Measurements from ENCODE around the gene OCA2.

OCA2 gene

DNA sequence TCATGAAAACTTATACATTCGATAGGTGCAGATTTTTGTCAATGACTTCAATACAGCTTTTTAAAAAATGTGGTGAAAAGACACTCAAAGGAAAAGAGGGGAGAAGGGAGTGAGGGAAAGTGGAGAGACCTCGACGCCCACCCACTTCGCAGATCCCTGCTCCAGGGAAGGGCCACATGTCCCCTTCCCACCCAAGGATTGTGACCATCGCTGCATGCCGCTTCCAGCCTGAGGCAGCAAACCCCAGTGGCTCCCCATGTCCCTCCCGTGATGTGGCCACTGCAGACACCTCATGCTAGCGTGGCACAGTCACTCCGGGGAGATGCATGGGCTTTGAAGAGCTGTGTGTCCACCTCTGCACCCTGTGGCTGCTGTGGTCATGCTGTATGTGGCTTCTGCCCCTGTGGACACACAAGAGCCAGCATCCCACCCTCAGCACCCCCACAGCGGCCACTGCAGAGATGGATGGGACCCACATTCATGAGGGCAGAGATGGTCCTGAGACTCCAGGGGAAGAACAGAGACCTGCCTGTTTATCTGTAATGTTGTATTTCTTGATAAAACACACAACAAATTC is 230.2 kb downstream of the OCA2 start:
- Mint-ChIP-seq H3K4me1 (ENCODE audit: low read depth) (no peaks in the 10 kb centered on the region), H3K4me3 (no peak overlapping the region), H3K36me3 (ENCODE audit: low read depth) (no peaks in the 10 kb centered on the region), H3K27me3 (ENCODE audit: low read depth) (no peaks in the 10 kb centered on the region), H3K27ac (no peak overlapping the region), H3K9me3 (peaks cover 7% of the 10 kb centered on the region)
- DNase-seq (ENCODE audit: low spot score), result no peak

DNA sequence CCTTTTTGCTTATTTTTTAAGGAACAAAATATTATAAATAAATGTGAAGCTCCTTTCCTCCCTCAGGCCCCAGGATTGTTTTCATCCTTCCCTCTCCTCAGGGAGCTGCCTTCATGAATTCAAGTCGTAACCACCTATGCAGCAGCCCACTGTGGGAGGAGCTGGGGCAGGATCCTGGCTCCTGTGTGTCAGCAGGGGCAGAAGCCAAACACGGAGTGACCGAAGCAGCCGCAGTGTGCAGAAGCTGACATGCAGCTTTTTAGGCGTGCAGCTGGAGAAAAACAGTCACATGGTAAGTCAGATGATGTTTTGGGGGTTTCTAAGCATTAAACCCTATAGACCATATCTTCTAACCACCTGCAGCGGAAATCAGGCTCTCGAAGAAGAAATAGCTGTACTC is 231.3 kb downstream of the OCA2 start:
- Mint-ChIP-seq H3K27ac (no peak overlapping the region), H3K36me3 (ENCODE audit: low read depth) (no peaks in the 10 kb centered on the region)

DNA sequence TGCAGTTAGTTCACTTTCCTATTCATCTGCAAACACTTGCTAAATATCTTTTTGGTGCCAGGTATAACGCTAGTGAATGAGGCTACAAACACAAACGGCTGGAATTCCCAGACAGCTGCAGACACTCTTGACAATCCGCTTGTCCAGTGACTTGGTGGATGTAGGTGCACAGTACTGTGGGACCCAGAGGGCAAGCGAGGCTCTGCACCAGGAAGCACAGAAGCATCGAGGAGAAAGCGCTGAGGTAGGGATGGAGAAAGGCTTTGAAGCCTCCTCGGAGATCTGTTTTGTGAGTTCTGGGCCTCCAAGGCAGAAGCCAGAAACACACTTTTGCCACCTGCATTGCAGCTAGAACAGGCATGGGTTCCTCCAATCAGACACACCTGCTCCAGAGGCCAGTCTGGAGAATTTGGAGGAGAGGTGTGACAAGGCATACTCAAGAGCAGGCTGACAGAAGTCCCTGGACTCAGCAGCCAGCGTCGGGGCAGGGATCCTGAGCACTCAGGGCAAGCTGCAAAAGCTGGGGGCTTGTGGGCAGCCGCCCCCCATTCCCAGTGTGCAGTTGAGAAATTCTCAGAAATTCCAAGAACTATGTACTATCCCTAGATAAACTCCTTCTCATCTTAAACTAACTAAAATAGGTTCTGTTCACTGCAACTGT is 232.5 kb downstream of the OCA2 start:
- no peak for DNase-seq (ENCODE audit: low spot score)
- Mint-ChIP-seq H3K4me1 (ENCODE audit: low read depth) (no peaks in the 10 kb centered on the region), H3K4me3 (no peak overlapping the region), H3K36me3 (ENCODE audit: low read depth) (no peaks in the 10 kb centered on the region), H3K27me3 (ENCODE audit: low read depth) (no peaks in the 10 kb centered on the region), H3K27ac (no peak overlapping the region), H3K9me3 (peaks cover 5% of the 10 kb centered on the region)

More for the DNA sequence above, 231.3 kb downstream of the OCA2 start:
- peaks cover 7% of the 10 kb centered on the region for H3K9me3 Mint-ChIP-seq
- no peak overlapping the region for H3K4me3 Mint-ChIP-seq
- DNase-seq (ENCODE audit: low spot score), result no peak
- H3K27me3 Mint-ChIP-seq (ENCODE audit: low read depth), result no peaks in the 10 kb centered on the region
- H3K4me1 Mint-ChIP-seq (ENCODE audit: low read depth), result no peaks in the 10 kb centered on the region

DNA sequence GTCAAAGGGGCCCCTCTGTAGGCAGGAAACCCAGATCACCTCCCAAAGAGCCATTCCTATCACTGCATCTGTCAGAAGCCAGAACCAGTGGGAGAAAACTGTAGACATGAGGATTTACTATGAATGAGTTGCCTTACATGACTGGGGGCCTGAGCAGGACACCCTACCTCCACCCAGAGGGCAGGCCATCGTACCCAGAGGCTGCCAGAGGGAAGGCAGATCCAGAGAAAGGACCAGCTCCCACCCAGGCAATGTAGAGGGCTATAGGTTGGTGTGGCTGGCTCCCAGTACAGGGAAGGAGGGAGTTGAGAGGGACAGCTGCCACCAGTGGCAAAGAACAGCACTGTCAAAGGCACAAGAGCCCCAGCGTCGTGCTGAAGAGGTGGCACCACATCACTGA is 233.2 kb downstream of the OCA2 start:
- H3K36me3 Mint-ChIP-seq (ENCODE audit: low read depth), result no peaks in the 10 kb centered on the region
- no peaks in the 10 kb centered on the region for H3K4me1 Mint-ChIP-seq (ENCODE audit: low read depth)
- DNase-seq (ENCODE audit: low spot score), result no peak
- H3K27ac Mint-ChIP-seq, result no peak overlapping the region
- H3K27me3 Mint-ChIP-seq (ENCODE audit: low read depth), result no peaks in the 10 kb centered on the region
- H3K4me3 Mint-ChIP-seq, result no peak overlapping the region
- peaks cover 12% of the 10 kb centered on the region for H3K9me3 Mint-ChIP-seq

DNA sequence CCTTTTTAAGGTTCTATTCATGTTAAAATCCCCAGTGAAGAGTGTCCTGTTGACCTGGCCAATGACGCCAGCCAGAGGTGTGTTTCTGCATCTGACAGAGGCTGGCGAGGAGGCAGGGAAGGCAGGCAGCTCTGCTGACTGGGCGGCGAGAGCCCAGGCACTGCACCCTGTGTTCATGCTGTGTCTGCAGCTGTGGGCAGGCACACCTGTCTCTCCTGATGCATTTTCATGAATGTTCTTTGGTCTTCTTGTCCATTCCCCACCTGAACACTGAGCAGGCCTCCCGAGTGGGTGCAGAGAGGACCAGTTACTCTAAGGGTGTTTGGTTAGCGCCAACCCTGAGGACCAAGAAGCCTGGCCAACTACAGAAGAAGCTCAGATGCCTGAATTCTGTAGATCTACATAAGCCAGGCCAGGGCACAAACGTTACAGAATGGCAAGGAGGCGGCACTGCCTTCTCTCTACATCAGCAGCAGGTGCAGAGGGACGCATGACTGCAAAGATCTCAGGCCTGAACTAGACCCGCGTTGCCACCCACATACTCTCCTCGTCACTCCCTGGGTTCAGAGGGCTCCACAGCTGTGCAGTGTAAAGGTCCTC is 233.7 kb downstream of the OCA2 start:
- no peak for DNase-seq (ENCODE audit: low spot score)
- H3K27ac Mint-ChIP-seq, result no peak overlapping the region
- H3K36me3 Mint-ChIP-seq (ENCODE audit: low read depth), result no peaks in the 10 kb centered on the region
- H3K4me1 Mint-ChIP-seq (ENCODE audit: low read depth), result no peaks in the 10 kb centered on the region
- no peaks in the 10 kb centered on the region for H3K27me3 Mint-ChIP-seq (ENCODE audit: low read depth)
- no peak overlapping the region for H3K4me3 Mint-ChIP-seq
- H3K9me3 Mint-ChIP-seq, result peaks cover 17% of the 10 kb centered on the region

DNA sequence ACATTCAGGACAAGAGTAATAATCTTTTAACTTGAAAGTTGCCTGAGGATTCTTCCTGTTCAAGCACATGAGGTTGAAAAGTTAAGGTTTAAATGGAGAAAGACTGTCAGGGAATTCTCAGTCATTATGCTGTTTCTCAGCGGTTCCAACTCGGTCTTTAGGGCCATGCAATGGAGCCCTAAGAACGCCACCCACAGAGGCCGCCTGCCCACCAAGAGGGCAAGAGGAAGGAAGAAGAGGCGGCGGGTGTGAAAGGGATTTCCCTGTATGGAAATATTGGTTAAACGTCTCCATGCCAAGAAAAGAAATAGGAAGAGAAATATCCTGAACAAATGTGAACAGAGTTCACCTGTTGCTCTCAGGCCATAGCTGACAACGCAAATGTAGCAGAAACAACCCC is 234.4 kb downstream of the OCA2 start:
- peaks cover 20% of the 10 kb centered on the region for H3K9me3 Mint-ChIP-seq
- H3K27me3 Mint-ChIP-seq (ENCODE audit: low read depth), result no peaks in the 10 kb centered on the region
- no peak overlapping the region for H3K27ac Mint-ChIP-seq
- no peak for DNase-seq (ENCODE audit: low spot score)
- no peaks in the 10 kb centered on the region for H3K36me3 Mint-ChIP-seq (ENCODE audit: low read depth)
- H3K4me3 Mint-ChIP-seq, result no peak overlapping the region
- no peaks in the 10 kb centered on the region for H3K4me1 Mint-ChIP-seq (ENCODE audit: low read depth)

DNA sequence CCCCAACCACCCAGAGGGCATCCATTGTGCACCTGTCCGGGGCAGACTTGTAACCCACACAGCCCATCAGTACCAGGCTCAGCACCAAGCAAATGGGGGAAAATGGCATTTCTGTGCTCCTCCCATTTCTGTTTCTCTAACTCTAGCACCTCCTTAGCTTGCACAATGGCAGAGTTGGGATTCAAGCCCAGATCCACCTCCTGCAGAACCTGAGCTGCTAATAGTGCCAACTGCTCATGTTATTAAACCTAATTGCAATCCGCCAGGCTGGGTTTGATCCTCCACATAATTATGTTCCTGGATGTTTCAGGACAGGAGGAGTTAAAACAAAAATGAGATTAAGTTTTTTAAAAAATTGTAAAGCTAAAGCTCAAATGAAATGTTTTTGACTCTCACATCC is 235.0 kb downstream of the OCA2 start:
- no peaks in the 10 kb centered on the region for H3K36me3 Mint-ChIP-seq (ENCODE audit: low read depth)
- DNase-seq (ENCODE audit: low spot score), result no peak
- peaks cover 24% of the 10 kb centered on the region for H3K9me3 Mint-ChIP-seq
- H3K4me3 Mint-ChIP-seq, result no peak overlapping the region
- no peak overlapping the region for H3K27ac Mint-ChIP-seq
- H3K4me1 Mint-ChIP-seq (ENCODE audit: low read depth), result no peaks in the 10 kb centered on the region
- H3K27me3 Mint-ChIP-seq (ENCODE audit: low read depth), result no peaks in the 10 kb centered on the region

DNA sequence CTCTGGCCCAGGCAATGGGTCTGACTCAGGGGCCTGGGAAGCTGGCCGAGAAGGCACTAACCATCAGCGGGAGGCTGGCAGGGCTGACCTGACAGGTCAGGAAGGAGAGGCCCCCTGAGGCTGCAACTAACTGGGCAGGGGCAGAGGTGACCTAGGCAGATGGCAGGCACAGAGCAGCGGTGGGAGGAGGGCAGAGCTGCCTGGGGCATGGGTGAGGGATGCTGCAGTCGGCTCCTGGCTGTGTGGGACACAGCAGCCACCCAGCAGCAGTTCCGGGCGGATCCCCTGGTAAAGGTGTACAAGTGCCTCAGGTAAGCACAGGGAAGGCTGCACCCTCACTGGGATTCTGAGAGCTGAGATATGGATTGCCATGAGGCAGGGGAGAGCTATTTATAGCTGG is 236.1 kb downstream of the OCA2 start:
- no peak overlapping the region for H3K27ac Mint-ChIP-seq
- no peaks in the 10 kb centered on the region for H3K36me3 Mint-ChIP-seq (ENCODE audit: low read depth)
- H3K4me3 Mint-ChIP-seq, result no peak overlapping the region
- H3K9me3 Mint-ChIP-seq, result peaks cover 28% of the 10 kb centered on the region
- no peaks in the 10 kb centered on the region for H3K27me3 Mint-ChIP-seq (ENCODE audit: low read depth)
- H3K4me1 Mint-ChIP-seq (ENCODE audit: low read depth), result no peaks in the 10 kb centered on the region
- DNase-seq (ENCODE audit: low spot score), result no peak

DNA sequence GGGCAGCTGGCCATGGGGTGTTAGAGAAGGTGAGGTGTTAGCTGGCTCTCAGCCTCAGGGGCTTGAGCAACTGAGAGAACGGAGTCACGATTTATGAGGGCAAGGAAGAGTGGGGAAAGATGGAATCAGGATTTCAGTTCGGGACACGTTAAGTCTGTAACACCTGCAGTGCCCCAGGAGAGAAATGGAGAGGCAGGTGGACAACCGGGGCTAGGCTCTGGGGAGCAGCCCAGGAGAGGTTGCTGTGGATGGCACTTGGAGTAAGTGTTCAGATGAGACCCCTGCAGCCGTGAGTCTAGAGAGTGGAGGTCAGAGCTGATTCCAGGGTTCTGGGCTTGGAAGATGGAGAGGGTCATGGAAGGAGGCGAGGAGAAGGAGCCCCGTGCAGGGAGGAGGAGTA is 237.9 kb downstream of the OCA2 start:
- Mint-ChIP-seq H3K9me3 (peaks cover 35% of the 10 kb centered on the region), H3K4me1 (ENCODE audit: low read depth) (no peaks in the 10 kb centered on the region), H3K36me3 (ENCODE audit: low read depth) (no peaks in the 10 kb centered on the region), H3K4me3 (no peak overlapping the region), H3K27ac (no peak overlapping the region), H3K27me3 (ENCODE audit: low read depth) (no peaks in the 10 kb centered on the region)
- DNase-seq (ENCODE audit: low spot score), result no peak

DNA sequence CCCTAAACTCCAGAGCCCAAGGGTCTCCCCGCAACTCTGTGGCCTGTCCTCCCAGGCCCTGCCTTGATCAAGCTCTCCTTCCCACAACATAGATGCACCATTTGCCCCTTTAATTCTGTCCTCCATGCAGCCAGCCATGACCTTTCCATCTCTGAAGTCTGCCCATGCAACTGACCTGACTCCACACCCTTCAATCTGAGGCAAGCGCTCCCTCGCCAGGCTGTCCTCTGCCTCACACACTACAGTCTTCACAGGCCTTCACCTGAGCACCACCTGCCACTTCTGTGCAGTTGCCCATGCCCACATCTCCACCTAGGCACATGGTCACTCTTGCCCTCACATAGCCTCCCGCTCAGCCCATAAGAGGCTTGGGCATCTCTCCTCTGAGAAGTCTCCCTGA is 244.0 kb downstream of the OCA2 start:
- Mint-ChIP-seq H3K9me3 (peaks cover 44% of the 10 kb centered on the region), H3K36me3 (ENCODE audit: low read depth) (no peaks in the 10 kb centered on the region)
- DNase-seq (ENCODE audit: low spot score), result no peak

DNA sequence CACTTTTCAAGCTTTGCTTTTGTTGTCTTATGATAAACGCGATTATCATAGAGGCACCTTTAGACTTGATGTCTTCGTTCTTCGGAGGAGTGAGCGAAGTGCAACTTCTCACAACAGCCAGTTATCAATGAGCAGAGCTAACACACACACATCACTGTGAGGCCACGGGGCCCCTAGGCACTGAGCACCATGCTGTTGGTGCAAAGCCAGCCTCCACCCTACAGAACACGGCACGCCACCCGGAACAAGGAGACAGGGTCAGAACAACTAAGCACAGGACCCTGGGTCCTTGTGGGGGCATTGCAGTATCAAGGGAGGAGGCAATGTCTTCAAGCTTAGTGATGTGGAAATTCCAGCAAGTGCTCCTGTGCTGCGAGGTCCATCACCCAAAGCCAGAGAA is 244.5 kb downstream of the OCA2 start:
- H3K36me3 Mint-ChIP-seq (ENCODE audit: low read depth), result no peaks in the 10 kb centered on the region
- no peak for DNase-seq (ENCODE audit: low spot score)
- no peaks in the 10 kb centered on the region for H3K27me3 Mint-ChIP-seq (ENCODE audit: low read depth)
- no peak overlapping the region for H3K4me3 Mint-ChIP-seq
- H3K9me3 Mint-ChIP-seq, result peaks cover 43% of the 10 kb centered on the region
- no peaks in the 10 kb centered on the region for H3K4me1 Mint-ChIP-seq (ENCODE audit: low read depth)
- H3K27ac Mint-ChIP-seq, result no peak overlapping the region

More for the DNA sequence above, 244.0 kb downstream of the OCA2 start:
- no peaks in the 10 kb centered on the region for H3K4me1 Mint-ChIP-seq (ENCODE audit: low read depth)
- H3K27ac Mint-ChIP-seq, result no peak overlapping the region
- H3K4me3 Mint-ChIP-seq, result no peak overlapping the region
- H3K27me3 Mint-ChIP-seq (ENCODE audit: low read depth), result no peaks in the 10 kb centered on the region

DNA sequence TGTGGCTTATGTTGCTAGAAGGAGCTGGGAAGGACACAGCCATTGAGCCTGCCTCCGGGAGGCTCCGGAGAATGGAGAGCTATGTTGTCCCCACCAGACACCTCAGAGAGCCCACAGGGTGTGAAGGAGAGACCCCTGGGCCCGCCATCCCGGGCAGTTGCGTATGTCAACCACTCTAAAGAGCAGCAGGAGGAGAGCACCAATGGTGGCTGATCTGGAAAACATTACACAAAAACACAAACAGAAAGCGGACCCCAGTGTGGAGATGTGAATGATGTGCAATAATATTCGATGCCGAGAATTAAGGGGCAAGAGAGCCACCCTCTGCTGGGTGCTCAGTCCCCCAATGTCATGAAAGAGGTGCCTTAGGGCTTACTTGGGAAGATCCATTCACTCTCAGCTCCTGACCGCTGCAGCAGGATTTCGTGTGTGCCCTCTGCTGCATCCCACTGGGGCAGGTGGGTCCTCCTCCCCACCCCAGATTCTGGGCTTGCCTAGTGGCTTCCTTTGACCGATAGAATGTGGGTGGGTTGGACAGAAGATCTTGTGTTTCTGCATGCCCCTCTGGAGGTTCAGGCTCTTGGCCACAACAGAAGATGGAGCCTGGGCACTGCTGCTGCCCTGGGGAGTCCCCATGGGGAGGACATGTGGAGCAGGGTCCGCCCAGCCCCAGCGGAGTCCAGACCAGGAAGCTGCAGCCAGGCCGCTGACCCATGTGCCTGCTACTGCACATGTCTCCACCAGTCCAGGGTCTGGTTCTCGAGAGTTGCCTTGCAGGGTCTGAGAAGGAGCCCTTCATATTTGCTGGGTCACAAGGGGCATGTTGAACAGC is 245.3 kb downstream of the OCA2 start:
- Mint-ChIP-seq H3K4me1 (ENCODE audit: low read depth) (no peaks in the 10 kb centered on the region), H3K27ac (no peak overlapping the region), H3K9me3 (peaks cover 42% of the 10 kb centered on the region), H3K36me3 (ENCODE audit: low read depth) (no peaks in the 10 kb centered on the region), H3K4me3 (no peak overlapping the region), H3K27me3 (ENCODE audit: low read depth) (no peaks in the 10 kb centered on the region)
- no peak for DNase-seq (ENCODE audit: low spot score)

DNA sequence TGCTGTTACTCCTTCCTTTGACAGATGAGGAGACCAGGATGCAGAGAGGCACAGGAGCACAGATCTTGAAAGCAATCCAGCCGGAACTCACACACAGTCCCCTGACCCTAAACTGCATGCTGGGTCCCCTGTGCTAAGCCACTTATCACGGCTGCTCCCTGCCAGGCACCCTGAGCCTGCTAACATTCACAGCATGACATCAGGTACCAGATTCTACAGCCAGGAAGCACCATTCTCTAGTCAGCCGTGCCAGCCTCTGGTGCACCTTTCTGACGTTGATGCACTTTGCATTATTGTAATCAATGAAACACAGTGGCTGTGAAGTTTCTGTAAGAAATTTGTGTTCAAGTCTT is 247.3 kb downstream of the OCA2 start:
- no peak overlapping the region for H3K4me3 Mint-ChIP-seq
- H3K9me3 Mint-ChIP-seq, result peaks cover 41% of the 10 kb centered on the region
- H3K4me1 Mint-ChIP-seq (ENCODE audit: low read depth), result no peaks in the 10 kb centered on the region

More for the DNA sequence above, 247.3 kb downstream of the OCA2 start:
- H3K36me3 Mint-ChIP-seq (ENCODE audit: low read depth), result no peaks in the 10 kb centered on the region
- DNase-seq (ENCODE audit: low spot score), result no peak
- H3K27me3 Mint-ChIP-seq (ENCODE audit: low read depth), result no peaks in the 10 kb centered on the region
- H3K27ac Mint-ChIP-seq, result no peak overlapping the region

Measured in T-helper 2 cell treated with Interferon-gamma antibody and Interleukin-4, amounts not matched to agents 5 μg/mL and 100 μg/mL, for 36 hours (primary cell).